Measurements from ENCODE around the gene CAP2. TPM values are rescaled to one million over a fixed set of nuclear protein-coding genes. Genes with fewer than 3 reads are reported as not detected.

CAP2 gene
- total RNA-seq, 2 donors from 2014 or later, result 2.7 to 10.4 TPM

- H3K9me3 ChIP-seq, result no peaks in the 10 kb centered on the region
- DNase-seq, result no peak
- H3K36me3 ChIP-seq, result no peaks in the 10 kb centered on the region
- no peak overlapping the region for H3K27ac ChIP-seq
- peaks cover 17% of the 10 kb centered on the region for H3K4me1 ChIP-seq
- no peak overlapping the region for H3K4me3 ChIP-seq
- H3K9ac ChIP-seq (ENCODE audit: low read depth in 2 of 2, low read length in 2 of 2), result no peak overlapping the region
- H3K27me3 ChIP-seq, result no peaks in the 10 kb centered on the region
- TF ChIP-seq CTCF (IDR thresholded peaks at IDR 0.05), result no peak
- intact Hi-C loops (cut with DNase I), result loop anchor here (10.0 kb wide), 2 partner anchors 52 to 102 kb away; partner anchors contain the start of gene NUP153
Measured at GRCh38 chr6:17602888-17603287, 209.5 kb downstream of the CAP2 start.

DNA sequence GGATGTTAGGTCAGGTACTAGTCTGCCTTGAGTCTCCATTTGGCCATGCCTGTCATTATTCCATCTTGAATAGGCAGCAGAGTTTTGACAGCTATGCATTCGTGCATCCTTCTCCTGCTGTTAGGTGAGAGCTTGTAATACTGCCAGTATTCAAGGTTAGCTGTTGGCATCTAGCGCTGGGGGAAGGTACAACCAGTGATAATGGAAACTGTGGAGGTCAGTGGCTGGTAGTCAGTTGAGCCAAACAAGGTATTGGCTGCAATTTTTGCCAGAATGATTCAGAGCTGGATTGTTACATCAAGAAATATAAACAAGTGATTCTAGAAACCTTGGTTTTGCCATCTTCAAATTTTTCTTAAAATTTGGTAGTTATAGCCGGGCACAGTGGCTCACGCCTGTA is 213.2 kb downstream of the CAP2 start:
- DNase-seq, result no peak
- intact Hi-C loops (cut with DNase I), result loop anchor here (10.0 kb wide), 2 partner anchors 48 to 98 kb away; partner anchors contain the start of gene NUP153
- no peak for TF ChIP-seq CTCF (IDR thresholded peaks at IDR 0.05)
- H3K4me1 ChIP-seq, result peaks cover 17% of the 10 kb centered on the region
- no peak overlapping the region for H3K27ac ChIP-seq
- H3K4me3 ChIP-seq, result no peak overlapping the region
- H3K27me3 ChIP-seq, result no peaks in the 10 kb centered on the region
- no peak overlapping the region for H3K9ac ChIP-seq (ENCODE audit: low read depth in 2 of 2, low read length in 2 of 2)
- no peaks in the 10 kb centered on the region for H3K9me3 ChIP-seq
- H3K36me3 ChIP-seq, result no peaks in the 10 kb centered on the region

Other genes with a start within 250 kb of the CAP2 start
- 1 to 10 TPM; 2.8 to 4.9 TPM for gene RBM24, start 112.2 kb upstream of the CAP2 start, total RNA-seq
- 10 to 100 TPM; 23.6 to 47.9 TPM for gene FAM8A1, start 206.7 kb downstream of the CAP2 start, total RNA-seq